T-cell (primary cell): ENCODE measurements around the gene NDUFV1. TPM values are rescaled to one million over a fixed set of nuclear protein-coding genes. Genes with fewer than 3 reads are reported as not detected.

Experiments used
- ATAC-seq, 4 experiments: fragments of 200-7000 bp in 3 of 4; fragments of 150-1000 bp in 1 of 4; cut with Tn5 transposase; replicated peaks in 1 of 4; 1 replicate in 3 of 4; 2 replicates in 1 of 4; pipeline ENCODE4 v1.10.0; 2021; ENCODE audit warnings: moderate library complexity in 3 of 4, mild to moderate bottlenecking in 2 of 4, moderate number of reproducible peaks in 1 of 4
- CTCF ChIA-PET, 2 donors: fragments of 300-600 bp; sonication (Branson Sonifier 250); formaldehyde crosslinking; loops; one replicate each; lab custom pipeline; 2022; ENCODE audit warnings: antibody characterized with exemption in 2 of 2; lab: Charles Lee
- POLR2A ChIA-PET, 2 donors: fragments of 300-600 bp; sonication (Branson Sonifier 250); formaldehyde crosslinking; loops; one replicate each; lab custom pipeline; 2022; ENCODE audit warnings: antibody characterized with exemption in 2 of 2; lab: Charles Lee
- DNase-seq, 35 experiments: peaks; one replicate each; pipeline versions ENCODE4 v3.0.0 to v3.0.0-alpha.2; 2013 to 2023
- H3K27ac ChIP-seq: one replicate; pipeline ENCODE4 v1.5.1; 2013; ENCODE audit warnings: low read length
- H3K27me3 ChIP-seq, 2 experiments: replicated peaks in 1 of 2; 1 replicate in 1 of 2; 2 replicates in 1 of 2; pipeline versions ENCODE4 v1.6.1 to v1.7.0; 2013; ENCODE audit warnings: low read length in 1 of 2, mixed read lengths in 1 of 2; ENCODE audit not compliant: control insufficient read depth in 2 of 2, insufficient read depth in 2 of 2; ENCODE audit errors: extremely low read depth in 1 of 2
- H3K36me3 ChIP-seq, 2 donors: 1 replicate in 1 of 2; 2 replicates in 1 of 2; pipeline versions ENCODE4 v1.6.1 to v1.7.0; 2013; ENCODE audit warnings: low read length in 1 of 2; ENCODE audit not compliant: control insufficient read depth in 2 of 2, insufficient read depth in 1 of 2; ENCODE audit errors: extremely low read depth in 1 of 2
- H3K4me1 ChIP-seq, 2 experiments: 1 replicate in 1 of 2; 2 replicates in 1 of 2; pipeline versions ENCODE4 v1.6.1 to v1.7.0; 2013; ENCODE audit warnings: low read length in 2 of 2, mixed read lengths in 1 of 2; ENCODE audit not compliant: insufficient read depth in 2 of 2, control insufficient read depth in 1 of 2; ENCODE audit errors: extremely low read depth in 1 of 2
- H3K4me3 ChIP-seq, 2 donors: 1 replicate in 1 of 2; 2 replicates in 1 of 2; pipeline versions ENCODE4 v1.5.1 to v1.7.0; 2013; ENCODE audit warnings: mild to moderate bottlenecking in 2 of 2, low read length in 1 of 2, moderate library complexity in 1 of 2; ENCODE audit not compliant: control insufficient read depth in 1 of 2; ENCODE audit errors: extremely low read depth in 1 of 2
- H3K9me3 ChIP-seq: 2 replicates; pipeline ENCODE4 v1.7.0; 2013
- H3K27ac Mint-ChIP-seq, 2 donors: one replicate each; pipeline ENCODE4 v1.8.0; 2020 to 2021; ENCODE audit warnings: mild to moderate bottlenecking in 2 of 2, mixed read lengths in 2 of 2
- H3K27me3 Mint-ChIP-seq, 2 donors: one replicate each; pipeline ENCODE4 v1.8.0; 2021 to 2022; ENCODE audit warnings: mixed read lengths in 2 of 2
- H3K36me3 Mint-ChIP-seq: one replicate; pipeline ENCODE4 v1.8.0; 2021; ENCODE audit warnings: mixed read lengths
- H3K4me1 Mint-ChIP-seq, 3 donors: one replicate each; pipeline ENCODE4 v1.8.0; 2020 to 2022; ENCODE audit warnings: mixed read lengths in 3 of 3, mild to moderate bottlenecking in 1 of 3
- H3K4me3 Mint-ChIP-seq, 3 donors: one replicate each; pipeline ENCODE4 v1.8.0; 2020 to 2022; ENCODE audit warnings: mild to moderate bottlenecking in 3 of 3, mixed read lengths in 3 of 3, moderate library complexity in 3 of 3
- H3K9me3 Mint-ChIP-seq, 3 donors: one replicate each; pipeline ENCODE4 v1.8.0; 2020 to 2022; ENCODE audit warnings: mixed read lengths in 3 of 3
- WGBS: methylation state at CpG from one replicate; pipeline ENCODE4 v1.1.5; 2013; ENCODE audit warnings: missing lambda C conversion rate; ENCODE audit not compliant: insufficient coverage; 5-methylcytosine and 5-hydroxymethylcytosine counted together
- total RNA-seq, 35 experiments: library from RNA in 6 of 35; stranded (reverse) in 6 of 35; fragments of 120-200 nt in 1 of 35; gene quantifications; one replicate each; pipeline versions ENCODE4 v1.2.1 to v1.2.4 and lab custom pipeline; 2013 to 2026

NDUFV1 gene
- total RNA-seq, 5 donors from 2014 or later (not counting 1 experiment from before 2014, with no cell fraction given): 199 to 250 (median 238) TPM

DNA sequence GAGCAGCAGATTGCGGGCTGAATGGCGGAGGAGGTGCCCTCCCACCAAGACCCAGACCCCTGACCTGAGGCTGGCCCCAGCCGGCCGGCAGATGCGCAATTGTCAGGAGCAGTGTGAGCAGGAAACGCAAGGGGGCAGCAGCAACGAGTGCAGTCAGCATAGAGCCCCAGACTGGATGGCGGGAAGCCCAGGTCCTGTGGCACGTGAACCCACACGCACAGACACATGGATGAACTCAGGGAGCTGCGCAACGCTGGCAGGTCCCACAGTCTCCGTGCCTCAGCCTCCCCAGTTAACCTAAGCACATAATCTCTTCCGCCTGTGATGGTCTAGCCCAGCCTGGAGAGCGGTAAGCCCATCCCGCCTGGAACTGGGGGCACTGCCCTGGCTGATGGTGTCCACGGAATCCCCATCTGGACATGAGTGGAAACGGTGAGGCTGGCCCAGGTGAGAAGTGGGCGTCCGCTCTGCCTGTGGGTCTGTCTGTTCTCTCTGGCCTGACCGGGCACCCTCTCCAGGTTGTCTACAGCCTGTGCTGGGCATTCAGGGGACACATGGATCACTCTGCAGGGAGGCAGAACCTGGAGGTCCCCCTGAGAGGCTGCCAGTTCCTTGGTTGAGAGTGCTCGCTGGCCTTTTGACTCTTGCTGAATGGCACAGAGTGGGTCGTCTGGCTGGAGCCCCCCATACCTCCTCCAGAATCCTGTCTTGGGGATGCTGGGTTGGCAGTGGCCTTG is 33.5 kb downstream of the NDUFV1 start:
- POLR2A ChIA-PET: no interaction called here

DNA sequence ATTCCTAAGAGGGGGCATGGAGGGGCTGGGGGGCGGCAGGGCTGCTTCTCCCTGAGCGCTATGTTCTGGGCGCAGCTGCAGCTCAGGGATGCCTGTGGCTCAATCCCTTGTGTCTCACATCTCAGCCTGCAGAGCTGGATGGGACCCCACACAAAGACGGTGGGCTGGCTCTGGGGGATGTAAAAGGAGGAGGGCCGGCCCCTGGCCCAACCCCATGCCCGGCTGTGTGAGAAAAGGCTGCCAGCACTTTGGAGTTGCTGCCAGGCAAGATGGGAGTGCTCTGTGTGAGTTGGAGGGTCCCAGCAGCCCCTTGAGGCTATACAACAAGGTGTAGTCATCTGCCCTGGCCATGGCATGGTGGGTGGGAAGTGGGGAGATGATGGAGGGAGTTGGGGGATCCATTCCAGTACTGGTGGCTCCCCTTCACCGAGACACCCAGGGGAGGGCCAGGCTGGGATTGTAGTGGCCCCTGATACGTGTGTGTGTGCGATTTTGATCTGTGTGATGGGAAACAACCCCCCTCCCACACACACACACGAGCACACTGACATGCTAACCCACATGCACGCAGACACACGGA is 34.1 kb downstream of the NDUFV1 start:
- no peak for DNase-seq
- peaks cover 0 to 7% (median 2%) of the 10 kb centered on the region in 3 donors for H3K4me1 Mint-ChIP-seq
- H3K27ac Mint-ChIP-seq: no peak overlapping the region
- no peak overlapping the region for H3K4me3 ChIP-seq
- H3K36me3 Mint-ChIP-seq: no peaks in the 10 kb centered on the region
- no peaks in the 10 kb centered on the region for H3K9me3 Mint-ChIP-seq
- no peak overlapping the region for H3K27ac ChIP-seq
- ChIA-PET CTCF (no interaction called here), POLR2A (no interaction called here)
- H3K9me3 ChIP-seq: no peaks in the 10 kb centered on the region
- no peak for ATAC-seq
- WGBS: 90% methylated on average over 9 of the region's 12 CpGs
- H3K27me3 ChIP-seq: peaks cover 0 to 32% of the 10 kb centered on the region in 2 experiments
- H3K36me3 ChIP-seq: no peaks in the 10 kb centered on the region
- H3K27me3 Mint-ChIP-seq: no peaks in the 10 kb centered on the region
- H3K4me3 Mint-ChIP-seq: no peak overlapping the region
- peaks cover 0 to 9% of the 10 kb centered on the region in 2 experiments for H3K4me1 ChIP-seq

More for the DNA sequence above, 33.5 kb downstream of the NDUFV1 start:
- peaks cover 0 to 6% of the 10 kb centered on the region in 2 experiments for H3K4me1 ChIP-seq
- H3K27ac ChIP-seq: no peak overlapping the region
- CTCF ChIA-PET: no interaction called here
- Mint-ChIP-seq H3K36me3 (no peaks in the 10 kb centered on the region), H3K27me3 (no peaks in the 10 kb centered on the region), H3K27ac (no peak overlapping the region), H3K4me1 (peaks cover 0 to 4% (median 0%) of the 10 kb centered on the region in 3 donors), H3K4me3 (no peak overlapping the region), H3K9me3 (no peaks in the 10 kb centered on the region)
- DNase-seq: peak in 28 of 35 experiments; percentile 31 to 71 (median 48)
- no peaks in the 10 kb centered on the region for H3K36me3 ChIP-seq
- H3K9me3 ChIP-seq: no peaks in the 10 kb centered on the region
- no peak overlapping the region for H3K4me3 ChIP-seq
- WGBS: 67% methylated on average over 21 of the region's 23 CpGs
- H3K27me3 ChIP-seq: peaks cover 0 to 30% of the 10 kb centered on the region in 2 experiments
- peak; percentile 72 to 89 (median 76) for ATAC-seq

DNA sequence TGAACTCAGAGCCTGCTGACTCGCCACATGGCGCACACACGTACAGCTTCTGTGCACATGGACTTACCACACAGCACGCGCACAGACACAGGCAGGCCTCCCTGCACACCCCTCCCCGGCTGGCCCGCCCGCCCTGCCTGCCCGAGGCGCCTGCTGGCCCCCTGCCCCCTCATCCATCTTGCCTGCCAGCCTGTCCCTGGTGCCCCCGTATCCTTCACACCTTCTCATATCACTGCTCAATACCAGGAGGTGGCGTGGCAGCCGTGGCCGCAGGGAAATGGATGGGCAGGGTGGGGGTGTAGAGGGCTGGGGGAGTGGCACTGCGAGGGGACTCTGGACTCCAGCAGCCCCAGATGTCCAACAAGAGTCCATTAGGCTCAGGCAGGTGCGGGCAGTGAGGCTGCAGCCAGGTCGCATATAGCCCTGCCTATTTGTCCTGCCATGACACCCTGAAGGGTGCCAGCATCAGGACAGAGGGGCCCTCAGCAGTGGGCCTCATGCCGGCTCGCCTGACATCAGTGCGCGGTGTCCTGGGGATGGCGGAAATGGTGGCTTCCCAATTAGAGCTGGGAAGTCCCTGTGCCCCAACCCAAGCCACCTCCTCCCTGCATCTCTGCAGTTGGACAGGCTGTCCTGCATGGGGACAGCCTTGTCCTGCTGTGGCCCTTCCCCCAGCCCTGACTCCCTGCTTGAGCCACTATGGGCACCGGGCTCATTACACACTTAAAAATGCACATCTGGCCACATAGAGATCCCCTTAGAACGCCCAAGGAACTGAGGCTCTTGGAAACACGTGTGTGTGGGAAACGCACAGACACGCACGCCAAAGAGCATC is 34.8 kb downstream of the NDUFV1 start:
- H3K36me3 ChIP-seq: no peaks in the 10 kb centered on the region
- ATAC-seq (no peak), DNase-seq (no peak)
- Mint-ChIP-seq H3K9me3 (no peaks in the 10 kb centered on the region), H3K27me3 (no peaks in the 10 kb centered on the region), H3K27ac (no peak overlapping the region), H3K36me3 (no peaks in the 10 kb centered on the region), H3K4me3 (no peak overlapping the region), H3K4me1 (peaks cover 6 to 14% (median 9%) of the 10 kb centered on the region in 3 donors)
- ChIA-PET POLR2A (no interaction called here), CTCF (interaction anchor here in 1 of 2 donors (0.5 kb wide), 1 partner anchor 87 kb away, joined by 3 read pairs; no protein-coding TSS in a partner anchor)
- no peak overlapping the region for H3K4me3 ChIP-seq
- H3K4me1 ChIP-seq: peaks cover 0 to 16% of the 10 kb centered on the region in 2 experiments
- 93% methylated on average over 19 of the region's 28 CpGs for WGBS
- H3K9me3 ChIP-seq: no peaks in the 10 kb centered on the region
- no peak overlapping the region for H3K27ac ChIP-seq
- peaks cover 0 to 36% of the 10 kb centered on the region in 2 experiments for H3K27me3 ChIP-seq

DNA sequence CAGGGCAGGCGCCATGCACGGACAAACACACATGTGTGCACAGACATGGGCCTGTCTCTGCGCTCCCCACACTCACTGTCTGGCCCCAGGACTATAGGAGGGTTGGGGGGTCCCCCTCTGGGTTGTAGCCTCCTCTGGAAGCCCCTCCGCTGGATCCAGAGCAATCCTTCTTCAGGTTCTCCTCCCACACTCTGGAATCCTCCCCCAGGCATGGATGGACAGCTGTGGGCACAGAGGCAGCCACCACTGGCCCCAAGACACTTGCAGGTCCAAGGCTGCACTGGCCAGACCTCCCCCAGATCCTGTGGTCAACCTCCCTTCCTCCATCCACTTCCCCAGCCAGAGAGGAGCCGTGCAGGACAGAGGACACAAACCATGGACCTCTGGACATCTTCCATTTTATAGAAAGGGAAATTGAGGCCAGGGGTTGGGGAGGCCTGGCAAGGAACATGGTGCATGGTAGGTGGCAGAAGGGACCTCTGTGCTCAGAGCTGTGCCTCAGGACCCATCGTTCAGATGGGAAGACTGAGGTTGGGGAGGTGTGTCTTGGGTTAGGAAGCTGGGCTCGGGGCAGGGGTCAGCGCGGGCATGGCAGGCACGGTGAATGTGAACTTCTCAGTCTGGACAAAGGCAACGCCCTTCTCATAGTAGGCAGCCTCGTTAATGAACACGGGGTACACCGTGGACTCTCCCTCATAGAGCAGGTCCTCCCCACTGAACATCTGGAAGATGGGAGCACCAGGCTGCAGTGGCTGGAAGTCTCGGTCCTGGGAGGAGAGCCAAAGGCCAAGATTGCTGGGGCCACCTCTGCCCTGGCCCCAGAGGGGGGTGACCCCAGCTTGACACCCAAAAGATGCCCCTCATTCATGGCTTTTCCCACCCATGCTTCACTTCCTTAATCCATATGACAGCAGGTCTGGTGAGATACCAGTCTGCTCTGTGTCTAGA is 35.7 kb downstream of the NDUFV1 start:
- H3K4me1 Mint-ChIP-seq: peaks cover 13 to 21% (median 17%) of the 10 kb centered on the region in 3 donors
- no peak overlapping the region for H3K27ac ChIP-seq
- peaks cover 2 to 25% of the 10 kb centered on the region in 2 experiments for H3K4me1 ChIP-seq
- H3K36me3 ChIP-seq: no peaks in the 10 kb centered on the region
- WGBS: 97% methylated on average over 10 of the region's 15 CpGs
- H3K36me3 Mint-ChIP-seq: no peaks in the 10 kb centered on the region
- ATAC-seq (no peak), DNase-seq (no peak)
- no peak overlapping the region for H3K4me3 ChIP-seq
- CTCF ChIA-PET: interaction anchor here in 1 of 2 donors (0.5 kb wide), 1 partner anchor 88 kb away, joined by 3 read pairs; no protein-coding TSS in a partner anchor
- no peaks in the 10 kb centered on the region for H3K9me3 ChIP-seq
- no peak overlapping the region for H3K27ac Mint-ChIP-seq
- POLR2A ChIA-PET: no interaction called here
- H3K9me3 Mint-ChIP-seq: no peaks in the 10 kb centered on the region
- H3K4me3 Mint-ChIP-seq: no peak overlapping the region
- no peaks in the 10 kb centered on the region for H3K27me3 Mint-ChIP-seq
- H3K27me3 ChIP-seq: peaks cover 0 to 40% of the 10 kb centered on the region in 2 experiments

DNA sequence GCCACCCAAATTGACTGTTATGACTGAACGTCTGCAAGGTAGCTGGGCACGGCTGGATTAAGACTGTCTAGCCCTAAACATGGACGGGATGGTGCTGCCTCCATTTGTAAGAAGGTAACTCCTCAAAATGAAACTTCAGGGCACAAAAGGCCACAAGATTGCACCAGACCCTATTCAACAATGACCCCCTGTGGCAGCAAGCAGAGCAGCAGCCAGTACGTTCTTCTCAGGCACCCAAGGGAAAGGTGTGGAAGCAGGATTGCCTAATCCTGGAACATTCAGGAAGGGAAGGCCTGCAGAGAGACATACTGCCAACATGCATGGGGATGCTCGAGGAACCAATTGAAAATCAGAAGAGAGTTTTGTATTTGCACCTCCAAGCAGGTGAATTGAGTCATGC is 37.3 kb downstream of the NDUFV1 start:
- H3K27ac Mint-ChIP-seq: no peak overlapping the region
- POLR2A ChIA-PET: no interaction called here

More for the DNA sequence above, 37.3 kb downstream of the NDUFV1 start:
- Histone ChIP-seq H3K36me3 (no peaks in the 10 kb centered on the region), H3K9me3 (no peaks in the 10 kb centered on the region), H3K27me3 (peaks cover 0 to 40% of the 10 kb centered on the region in 2 experiments), H3K4me3 (no peak overlapping the region), H3K4me1 (peaks cover 2 to 41% of the 10 kb centered on the region in 2 experiments), H3K27ac (no peak overlapping the region)
- CTCF ChIA-PET: no interaction called here
- DNase-seq (no peak), ATAC-seq (no peak)
- no peaks in the 10 kb centered on the region for H3K9me3 Mint-ChIP-seq
- H3K4me3 Mint-ChIP-seq: no peak overlapping the region
- WGBS: 98% methylated on average over 4 of the region's 5 CpGs
- no peaks in the 10 kb centered on the region for H3K36me3 Mint-ChIP-seq
- H3K4me1 Mint-ChIP-seq: peaks cover 19 to 31% (median 25%) of the 10 kb centered on the region in 3 donors
- no peaks in the 10 kb centered on the region for H3K27me3 Mint-ChIP-seq
